GM21825 (cell line): Measurements from ENCODE around the gene FAM20C.
"Not testable (repeated sequence)": the region's sequence is repeated elsewhere in the genome, so short reads cannot be mapped to it uniquely, and the experiment has no call there.

Experiments used
- ATAC-seq: cut with Tn5 transposase; IDR thresholded peaks from one replicate; pipeline ENCODE4 v1.9.1; 2021; ENCODE audit warnings: mild to moderate bottlenecking, moderate library complexity; ENCODE audit not compliant: unreplicated experiment

FAM20C gene

GRCh38 chr7:240146-240676, 47.8 kb downstream of the FAM20C start:
- no peak for ATAC-seq

DNA sequence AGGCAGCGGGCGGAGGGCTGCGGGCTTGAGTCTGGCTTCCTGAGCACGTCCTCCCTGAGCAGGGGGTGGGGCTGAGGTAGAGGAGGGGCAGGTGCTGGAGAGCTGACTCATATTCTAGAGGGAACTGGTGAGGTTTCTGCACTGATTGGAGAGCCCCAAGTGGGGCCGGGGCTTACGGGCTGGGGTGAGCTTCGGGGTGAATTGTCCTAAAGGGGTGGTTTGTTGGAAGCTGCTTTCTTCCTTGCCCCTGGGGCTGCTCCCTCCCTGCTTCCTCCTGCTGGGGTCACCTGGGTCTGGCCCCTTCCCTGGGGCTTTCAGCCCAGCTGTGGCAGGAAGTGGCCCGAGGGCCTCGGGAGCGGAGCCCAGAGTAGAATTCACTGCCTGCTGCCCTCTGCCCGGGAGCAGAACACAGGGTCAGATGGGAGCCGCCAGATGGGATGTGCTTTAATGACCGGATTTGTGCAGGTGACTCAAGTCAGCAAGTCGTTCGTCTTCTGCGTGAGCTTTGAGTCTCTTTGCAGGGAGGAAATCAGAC, 48.6 kb downstream of the FAM20C start:
- no peak for ATAC-seq

DNA sequence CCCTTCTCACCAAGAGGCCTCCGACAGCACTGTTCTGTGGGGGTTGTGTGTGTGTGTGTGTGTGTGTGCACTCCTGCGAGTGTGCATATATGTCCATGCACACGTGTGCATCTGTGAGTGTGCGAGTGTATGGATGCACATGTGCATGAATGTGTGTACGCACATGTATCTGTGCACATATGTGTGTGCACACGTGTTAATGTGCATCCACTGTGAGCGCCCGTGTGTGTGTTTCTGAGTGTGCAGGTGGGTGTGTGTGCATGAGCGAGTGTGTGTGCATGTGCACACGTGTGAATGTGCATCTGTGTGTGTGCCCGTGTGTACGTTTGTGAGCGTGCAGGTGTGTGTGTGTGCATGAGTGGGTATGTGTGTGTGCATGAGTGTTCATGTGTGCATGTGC, 49.1 kb downstream of the FAM20C start:
- ATAC-seq, result no peak

GRCh38 chr7:242826-243579, 50.6 kb downstream of the FAM20C start:
- not testable (repeated sequence) for ATAC-seq

DNA sequence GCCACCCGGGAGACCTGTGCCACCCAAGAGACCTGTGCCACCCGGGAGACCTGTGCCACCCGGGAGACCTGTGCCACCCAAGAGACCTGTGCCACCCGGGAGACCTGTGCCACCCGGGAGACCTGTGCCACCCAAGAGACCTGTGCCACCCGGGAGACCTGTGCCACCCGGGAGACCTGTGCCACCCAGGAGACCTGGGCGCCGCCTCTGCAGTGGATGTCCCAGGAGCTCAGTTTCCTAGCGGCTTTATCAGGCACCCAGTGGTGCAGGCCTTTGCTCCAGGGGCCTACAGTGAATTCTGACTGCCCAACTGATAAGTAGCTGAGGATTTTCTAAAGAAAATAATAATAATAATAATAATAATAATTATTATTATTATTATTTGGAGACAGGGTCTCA, 51.2 kb downstream of the FAM20C start:
- ATAC-seq, result not testable (repeated sequence)

DNA sequence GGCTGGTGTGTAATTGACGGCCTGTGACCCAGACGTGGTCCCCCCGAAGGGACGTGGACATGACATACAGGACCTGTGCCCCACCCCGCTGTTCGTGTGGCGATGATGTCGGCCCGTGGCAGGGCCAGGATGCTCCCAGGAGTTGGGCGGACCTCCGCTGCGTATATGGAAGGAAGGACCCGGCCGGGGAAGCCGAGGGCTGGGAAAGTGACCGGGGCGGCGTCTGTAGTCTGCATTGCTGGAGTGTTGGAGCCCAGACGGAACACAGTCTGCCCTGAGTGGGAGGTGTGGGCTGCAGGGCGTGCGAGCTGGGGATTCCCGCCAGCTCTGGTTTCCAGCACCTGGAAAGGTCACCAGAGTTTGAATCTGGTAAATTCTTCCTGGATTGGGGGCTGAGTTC, 52.6 kb downstream of the FAM20C start:
- no peak for ATAC-seq

DNA sequence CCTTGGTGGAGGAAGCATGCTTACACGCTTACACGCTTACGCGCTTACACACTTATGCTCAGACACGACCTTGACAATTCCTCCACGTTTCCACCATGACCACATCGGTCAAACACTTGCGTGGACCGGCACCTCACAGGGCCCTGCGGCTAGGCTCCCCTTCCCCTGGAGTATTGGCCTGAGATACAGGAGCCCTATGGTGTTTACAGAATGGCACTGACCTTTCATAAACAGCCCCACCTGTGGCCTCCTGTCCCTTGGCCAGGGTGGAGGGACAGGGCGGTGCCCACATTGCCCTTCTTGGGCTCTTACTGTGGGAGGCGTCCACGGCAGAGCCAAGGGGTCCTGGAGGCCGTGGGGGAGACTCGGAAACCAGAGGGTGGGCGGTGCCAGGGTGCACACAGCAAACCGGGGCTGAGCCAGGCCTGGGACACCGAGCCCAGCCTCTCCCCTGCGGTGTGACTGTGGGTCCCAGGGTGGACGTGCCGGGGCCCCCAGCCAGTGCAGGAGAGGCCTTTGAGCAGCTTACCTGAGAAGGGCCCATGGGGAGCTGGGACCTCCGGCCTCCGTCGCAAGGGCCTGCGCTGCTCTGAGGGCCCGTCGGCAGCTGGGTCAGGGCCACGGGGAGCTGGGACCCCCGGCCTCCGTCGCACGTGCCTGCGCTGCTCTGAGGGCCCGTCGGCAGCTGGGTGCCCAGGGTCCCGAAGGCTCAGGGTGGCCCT, 53.4 kb downstream of the FAM20C start:
- no peak for ATAC-seq

DNA sequence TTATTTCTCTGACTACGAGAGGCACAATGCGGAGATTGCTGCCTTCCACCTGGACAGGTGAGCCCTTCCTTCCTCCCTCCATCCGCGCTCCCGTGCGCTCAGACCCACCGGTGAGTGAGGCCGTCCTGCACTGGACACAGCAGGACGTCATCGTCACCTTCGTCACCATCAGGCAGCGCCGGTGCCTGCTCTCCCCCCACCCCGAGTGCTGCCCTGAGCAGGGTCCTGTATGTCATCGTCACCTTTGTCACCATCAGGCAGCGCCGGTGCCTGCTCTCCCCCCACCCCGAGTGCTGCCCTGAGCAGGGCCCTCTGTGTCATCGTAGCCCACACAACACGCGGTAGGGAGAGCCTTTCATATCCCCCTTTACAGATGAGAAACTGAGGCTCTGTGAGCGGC, 54.1 kb downstream of the FAM20C start:
- no peak for ATAC-seq

DNA sequence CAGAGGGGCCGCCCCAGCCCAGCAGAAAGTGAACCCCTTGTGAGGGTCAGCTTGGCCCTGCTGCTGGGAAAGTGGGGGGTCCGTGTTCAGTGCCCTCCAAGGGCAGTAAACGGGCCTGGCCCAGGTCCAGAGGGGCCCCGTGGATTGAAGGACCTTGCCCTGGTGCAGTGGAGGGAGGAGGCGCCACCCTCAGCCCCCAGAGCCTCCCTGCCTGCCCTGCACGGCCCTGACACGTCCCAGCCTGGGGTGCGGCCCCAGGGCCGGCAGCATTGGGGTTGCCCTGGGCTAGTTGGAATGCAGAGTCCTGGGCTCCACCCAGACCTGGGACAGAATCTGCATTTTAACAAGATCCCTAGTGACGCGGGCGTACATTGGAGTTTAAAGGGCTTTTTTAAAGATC, 54.8 kb downstream of the FAM20C start:
- no peak for ATAC-seq

DNA sequence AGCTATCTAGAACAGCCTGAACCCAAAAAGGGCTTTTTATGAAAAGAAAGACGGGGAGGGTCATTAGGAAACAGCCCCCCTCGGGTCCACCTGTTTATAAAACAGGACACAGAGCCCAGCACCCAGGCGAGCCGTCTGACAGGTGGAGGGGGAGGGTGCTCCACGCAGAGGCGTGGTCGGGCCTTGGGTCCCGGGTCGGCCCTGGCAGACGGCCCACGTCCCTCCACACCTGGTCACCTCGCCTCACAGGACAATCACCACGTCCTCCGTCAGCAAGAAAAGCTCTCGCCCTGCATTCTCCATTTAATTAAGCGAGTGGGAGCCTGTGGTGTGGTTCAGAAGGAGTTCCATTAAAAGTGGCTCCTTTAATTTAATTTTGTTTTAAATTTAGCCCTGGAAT, 55.3 kb downstream of the FAM20C start:
- ATAC-seq, result no peak

DNA sequence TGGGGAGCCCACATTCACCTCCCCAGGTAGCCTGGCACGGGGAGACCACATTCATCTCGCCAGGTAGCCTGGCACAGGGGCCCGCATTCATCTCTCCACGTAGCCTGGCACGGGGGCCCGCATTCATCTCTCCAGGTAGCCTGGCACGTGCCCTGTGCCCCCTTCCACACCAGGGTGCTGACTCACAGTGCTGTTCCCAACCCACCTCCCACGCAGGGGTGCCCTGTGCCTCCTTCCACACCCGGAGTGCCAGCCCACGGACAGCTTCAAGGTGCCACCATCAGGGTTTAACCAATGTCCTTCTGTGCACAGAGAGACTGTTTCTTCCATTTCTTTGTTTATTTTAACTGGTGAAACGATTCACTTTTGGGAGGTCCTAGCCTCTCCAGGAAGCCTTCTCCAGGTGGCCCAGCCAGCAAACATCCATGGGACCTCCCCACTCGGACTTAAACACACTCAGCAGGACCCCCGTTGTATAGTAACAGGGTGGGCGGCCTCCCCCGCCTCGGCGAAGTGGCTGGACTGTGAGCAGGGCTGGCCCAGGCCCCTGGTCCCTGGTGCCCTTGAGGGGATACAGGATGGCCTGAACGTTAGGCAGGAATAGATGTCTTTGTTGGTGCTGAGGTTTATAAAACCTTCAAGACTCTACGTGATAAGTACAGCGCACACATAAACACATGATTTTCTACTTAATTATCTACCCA, 56.5 kb downstream of the FAM20C start:
- no peak for ATAC-seq

- no peak for ATAC-seq
These were observed 57.6 kb downstream of the FAM20C start for GRCh38 chr7:249989-250388.

GRCh38 chr7:250523-250922, 58.2 kb downstream of the FAM20C start:
- ATAC-seq, result no peak

- no peak for ATAC-seq
These were observed 58.6 kb downstream of the FAM20C start for GRCh38 chr7:251005-251404.

DNA sequence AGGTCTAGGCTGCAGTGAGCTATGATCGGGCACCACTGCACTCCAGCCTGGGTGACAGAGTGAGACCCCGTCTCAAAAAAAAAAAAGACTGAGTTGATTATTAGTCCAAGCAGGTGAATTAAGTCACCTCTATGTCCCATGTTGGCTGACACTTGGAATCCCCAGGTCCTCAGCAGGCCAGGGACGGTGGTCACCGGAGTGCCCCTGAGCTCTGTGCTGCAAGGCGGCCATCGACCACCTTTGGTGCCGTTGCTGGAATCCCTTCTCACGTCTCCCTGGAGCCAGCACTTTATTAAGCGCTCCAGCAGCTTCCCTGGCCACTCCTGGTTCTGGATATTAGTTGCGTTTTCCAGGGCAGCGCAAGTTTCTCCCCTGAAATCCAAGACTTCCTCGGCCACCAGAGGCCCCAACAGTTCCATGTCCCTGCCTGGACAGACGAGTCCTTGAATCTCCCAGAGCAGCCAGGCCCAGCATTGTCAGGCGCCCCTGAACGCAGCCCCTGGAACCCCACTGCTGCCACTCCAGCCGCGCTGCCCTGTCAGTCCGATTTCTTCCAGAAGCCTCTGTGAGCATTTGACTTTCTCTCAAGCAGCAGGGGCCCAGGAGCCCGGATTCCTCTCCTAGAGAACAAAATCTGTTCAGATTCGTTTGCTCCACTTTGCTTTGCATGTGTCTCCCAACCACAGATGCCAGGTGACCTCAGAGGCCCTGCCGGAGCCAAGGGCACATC, 59.2 kb downstream of the FAM20C start:
- ATAC-seq, result no peak

GRCh38 chr7:252216-252965, 60.0 kb downstream of the FAM20C start:
- ATAC-seq, result no peak

DNA sequence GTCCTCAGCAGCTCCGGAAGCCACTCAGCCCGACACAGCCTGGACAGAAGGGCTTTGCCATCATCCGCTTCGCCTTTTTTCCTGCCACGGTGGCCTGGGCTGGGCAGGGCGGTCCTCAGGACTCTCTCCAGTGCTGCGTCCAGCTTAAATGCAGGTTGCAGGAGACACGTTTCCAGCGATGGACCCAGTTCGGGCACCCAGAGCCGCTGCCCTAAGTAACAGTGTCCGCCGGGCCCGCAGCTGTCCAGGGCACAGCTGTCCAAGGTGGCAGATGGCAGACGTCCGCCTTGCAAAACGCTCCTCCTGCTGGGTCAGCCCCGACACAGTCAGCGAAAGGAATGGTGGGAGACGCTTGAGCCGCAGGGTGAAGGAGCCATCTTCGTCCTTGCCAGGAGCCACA, 60.6 kb downstream of the FAM20C start:
- ATAC-seq, result no peak

DNA sequence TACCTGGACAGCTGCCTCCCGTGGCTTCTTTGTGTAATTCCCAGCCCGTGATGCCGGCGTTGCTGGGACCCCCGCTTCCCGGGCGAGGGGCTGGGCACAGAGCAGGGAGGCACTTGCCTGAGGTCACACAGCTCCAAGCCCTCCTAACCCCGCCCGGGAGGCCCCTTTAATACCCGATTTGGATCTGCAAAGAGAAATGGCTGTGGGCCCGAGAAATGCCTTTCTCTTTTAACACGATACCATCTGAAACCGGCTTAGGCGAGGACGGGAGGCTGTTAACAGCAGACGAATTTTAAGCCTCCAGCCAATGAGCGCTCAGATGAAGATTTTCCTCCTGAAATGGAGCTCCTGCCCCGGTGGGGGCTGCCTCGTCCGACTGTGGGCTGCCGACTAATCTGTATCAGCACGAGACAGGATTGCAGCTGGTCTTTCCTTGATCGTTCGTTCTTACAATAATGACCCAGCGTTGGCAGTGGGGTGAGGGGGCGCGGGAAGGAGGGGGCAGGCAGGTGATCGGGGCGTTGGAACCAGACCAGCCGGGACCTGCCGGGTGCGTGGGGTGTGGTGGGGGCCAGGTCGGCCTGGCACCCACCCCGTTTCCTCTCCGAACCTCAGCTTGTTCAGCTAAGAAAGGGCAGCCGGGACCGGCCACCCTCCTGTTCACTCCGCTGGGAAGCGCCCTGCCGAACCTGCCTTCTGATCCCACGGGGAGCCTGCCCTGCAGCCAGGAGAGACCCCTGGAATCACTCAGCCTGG, 61.4 kb downstream of the FAM20C start:
- no peak for ATAC-seq

DNA sequence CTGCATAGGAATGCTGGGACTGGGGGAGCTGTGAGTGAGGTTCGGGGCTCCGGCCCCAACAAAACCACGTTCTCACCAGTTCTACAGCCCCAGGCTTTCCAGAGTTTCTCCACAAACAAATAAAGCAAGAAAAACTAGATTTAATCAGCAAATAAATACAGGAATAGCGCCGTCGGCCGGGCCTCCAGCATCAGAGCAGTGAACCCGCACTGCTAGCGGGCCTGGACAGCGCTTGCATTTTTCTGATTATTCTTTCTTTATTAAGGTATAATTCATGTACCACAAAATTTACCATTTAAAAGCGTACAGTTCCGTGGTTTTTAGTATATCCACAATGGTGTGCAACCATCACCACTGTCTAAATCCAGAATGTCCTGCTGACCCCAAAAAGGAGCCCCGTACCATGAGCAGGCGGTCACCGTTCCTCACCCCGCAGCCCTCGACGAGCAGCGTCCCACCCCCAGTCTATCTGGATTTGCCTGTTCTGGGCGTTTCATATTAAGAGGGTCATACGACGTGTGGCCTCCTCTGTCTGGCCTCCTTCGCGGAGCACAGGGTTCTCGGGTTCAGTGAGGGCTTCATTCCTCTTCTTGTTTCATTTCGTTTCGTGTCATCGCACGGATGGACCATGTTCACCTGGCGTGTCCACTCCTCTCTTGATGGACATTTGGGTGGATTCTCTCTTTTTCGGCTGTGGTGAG, 62.1 kb downstream of the FAM20C start:
- no peak for ATAC-seq
